Mammary epithelial cell (primary cell): ENCODE measurements around the gene RNPEP.

Experiments
- CTCF ChIP-seq, 2 donors: IDR thresholded peaks in 1 of 2; conservative IDR thresholded peaks in 1 of 2; 2 replicates each; pipeline ENCODE4 v1.5.1; 2011 to 2012; ENCODE audit warnings: inconsistent platforms in 2 of 2, low read length in 2 of 2, mild to moderate bottlenecking in 2 of 2, control low read depth in 1 of 2, low read depth in 1 of 2; ENCODE audit not compliant: insufficient read depth in 1 of 2; ENCODE audit errors: extremely low read depth in 1 of 2
- EZH2 ChIP-seq: IDR thresholded peaks from 2 replicates; pipeline ENCODE4 v1.6.1; 2012; ENCODE audit warnings: low read length, inconsistent platforms, borderline replicate concordance

- TF ChIP-seq CTCF (conservative IDR thresholded peaks at IDR 0.05 in 1 of 2, IDR thresholded peaks at IDR 0.05 in 1 of 2; ENCODE audit: extremely low read depth in 1 of 2, insufficient read depth in 1 of 2, low read depth in 1 of 2, low read length in 2 of 2) (no peak), EZH2 (no peak)
These were observed 7.1 kb downstream of the RNPEP start for GRCh38 chr1:201989354-201990128.
